ENCODE results near the gene IFRD2.

Gene IFRD2, protein sequence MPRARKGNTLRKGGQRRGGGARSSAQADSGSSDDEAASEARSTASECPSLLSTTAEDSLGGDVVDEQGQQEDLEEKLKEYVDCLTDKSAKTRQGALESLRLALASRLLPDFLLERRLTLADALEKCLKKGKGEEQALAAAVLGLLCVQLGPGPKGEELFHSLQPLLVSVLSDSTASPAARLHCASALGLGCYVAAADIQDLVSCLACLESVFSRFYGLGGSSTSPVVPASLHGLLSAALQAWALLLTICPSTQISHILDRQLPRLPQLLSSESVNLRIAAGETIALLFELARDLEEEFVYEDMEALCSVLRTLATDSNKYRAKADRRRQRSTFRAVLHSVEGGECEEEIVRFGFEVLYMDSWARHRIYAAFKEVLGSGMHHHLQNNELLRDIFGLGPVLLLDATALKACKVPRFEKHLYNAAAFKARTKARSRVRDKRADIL

GRCh38 chr3:50292159-50293078, at the start of gene IFRD2:
TSS of gene IFRD2 (minus strand) at chr3:50292429. CDS start at chr3:50292274, 155 bp downstream.
- DNase-seq (ENCODE audit: low read depth in 1 of 2, low spot score in 1 of 2) = peak; percentile 84 to 93

DNA sequence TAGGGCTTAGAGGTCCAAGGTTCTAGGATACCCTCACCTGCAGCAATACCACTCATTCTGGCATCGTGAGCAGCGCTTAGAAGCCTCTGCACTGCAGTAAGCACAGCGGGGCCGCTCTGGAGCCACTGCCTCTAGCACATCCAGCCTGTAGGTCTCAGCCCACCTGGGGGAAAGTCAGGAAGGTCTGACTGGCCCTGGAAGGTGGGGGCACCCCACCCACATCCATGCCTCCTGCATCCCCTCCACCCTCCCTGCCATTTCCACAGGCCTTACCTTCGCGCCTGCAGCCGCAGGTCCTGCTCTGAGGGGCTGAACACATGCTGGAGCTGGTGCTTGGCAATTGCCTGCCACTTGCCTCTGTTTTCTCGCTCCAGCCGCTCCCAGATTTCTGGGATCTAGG, 49.3 kb upstream of the IFRD2 start:
- DNase-seq (ENCODE audit: low read depth in 1 of 2, low spot score in 1 of 2) = no peak

DNA sequence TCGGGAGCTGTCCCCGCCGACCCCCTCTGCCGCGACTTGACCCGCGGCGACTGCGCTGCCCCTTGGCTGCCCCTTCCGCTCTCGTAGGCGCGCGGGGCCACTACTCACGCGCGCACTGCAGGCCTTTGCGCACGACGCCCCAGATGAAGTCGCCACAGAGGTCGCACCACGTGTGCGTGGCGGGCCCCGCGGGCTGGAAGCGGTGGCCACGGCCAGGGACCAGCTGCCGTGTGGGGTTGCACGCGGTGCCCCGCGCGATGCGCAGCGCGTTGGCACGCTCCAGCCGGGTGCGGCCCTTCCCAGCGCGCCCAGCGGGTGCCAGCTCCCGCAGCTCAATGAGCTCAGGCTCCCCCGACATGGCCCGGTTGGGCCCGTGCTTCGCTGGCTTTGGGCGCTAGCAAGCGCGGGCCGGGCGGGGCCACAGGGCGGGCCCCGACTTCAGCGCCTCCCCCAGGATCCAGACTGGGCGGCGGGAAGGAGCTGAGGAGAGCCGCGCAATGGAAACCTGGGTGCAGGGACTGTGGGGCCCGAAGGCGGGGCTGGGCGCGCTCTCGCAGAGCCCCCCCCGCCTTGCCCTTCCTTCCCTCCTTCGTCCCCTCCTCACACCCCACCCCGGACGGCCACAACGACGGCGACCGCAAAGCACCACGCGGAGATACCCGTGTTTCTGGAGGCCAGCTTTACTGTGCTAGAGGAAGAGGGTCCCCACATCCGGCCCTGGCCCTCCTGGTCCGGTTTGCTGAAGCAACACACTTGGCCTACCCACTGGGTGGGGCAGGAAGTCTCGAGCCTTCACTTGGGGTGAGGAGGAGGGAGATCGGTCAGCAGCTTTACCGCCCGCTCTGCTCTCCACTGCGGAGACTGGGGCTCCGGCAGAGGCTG, 48.5 kb upstream of the IFRD2 start, which contains the start of gene RASSF1:
RASSF1 (minus strand) TSS at position 389 of the 882 bp plus-strand sequence; CDS start at position 358, 31 bp downstream.
- peak in 1 of 2 donors; percentile 36 for DNase-seq (ENCODE audit: low read depth in 1 of 2, low spot score in 1 of 2)

DNA sequence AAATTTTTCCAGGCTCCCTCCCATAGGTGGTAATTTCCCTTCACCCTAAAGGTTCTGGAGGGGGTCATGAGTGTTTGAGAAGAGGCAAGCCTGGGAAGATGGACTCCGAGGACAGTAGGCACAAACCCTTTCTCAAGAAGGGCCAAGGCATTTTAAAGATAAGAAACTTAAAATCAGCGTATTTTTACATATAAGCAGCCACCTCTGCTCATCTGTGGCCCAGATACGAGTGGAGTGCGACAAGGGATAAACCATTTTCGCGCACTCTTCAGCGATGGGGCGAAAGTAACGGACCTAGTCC, 47.9 kb upstream of the IFRD2 start:
- DNase-seq (ENCODE audit: low read depth in 1 of 2, low spot score in 1 of 2) = no peak

DNA sequence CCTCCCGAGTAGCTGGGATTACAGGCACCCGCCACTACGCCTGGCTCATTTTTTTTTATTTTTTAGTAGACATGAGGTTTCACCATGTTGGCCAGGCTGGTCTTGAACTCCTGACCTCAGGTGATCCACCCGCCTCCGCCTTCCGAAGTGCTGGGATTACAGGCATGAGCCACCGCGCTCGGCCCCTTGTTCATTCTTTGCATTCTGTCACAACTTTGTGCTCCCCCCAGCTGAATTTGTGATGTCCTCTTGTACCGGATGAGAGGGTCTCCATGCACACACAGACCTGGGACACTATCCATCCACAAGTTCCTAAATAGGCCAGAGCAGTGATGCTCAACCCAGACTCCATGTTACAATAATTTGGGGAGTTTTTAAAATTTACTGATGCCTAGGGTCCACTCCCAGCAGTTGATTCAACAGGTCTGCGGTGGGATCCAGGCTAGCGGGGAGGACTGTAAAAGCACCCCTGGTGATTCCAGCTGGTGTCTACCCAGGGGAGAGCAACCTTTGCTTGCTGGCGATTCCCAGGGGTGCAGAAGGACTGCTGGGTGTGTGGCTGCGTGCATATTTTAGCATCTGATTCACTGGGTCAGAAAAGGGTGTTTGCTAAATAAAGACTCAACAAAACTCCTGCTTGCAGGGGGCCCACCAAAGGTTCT, 47.4 kb upstream of the IFRD2 start:
- no peak for DNase-seq (ENCODE audit: low read depth in 1 of 2, low spot score in 1 of 2)

GRCh38 chr3:50338965-50339364, 46.7 kb upstream of the IFRD2 start:
- DNase-seq (ENCODE audit: low read depth in 1 of 2, low spot score in 1 of 2) = no peak

GRCh38 chr3:50337175-50337861, 45.1 kb upstream of the IFRD2 start:
- DNase-seq (ENCODE audit: low read depth in 1 of 2, low spot score in 1 of 2) = peak; percentile 88 to 94

DNA sequence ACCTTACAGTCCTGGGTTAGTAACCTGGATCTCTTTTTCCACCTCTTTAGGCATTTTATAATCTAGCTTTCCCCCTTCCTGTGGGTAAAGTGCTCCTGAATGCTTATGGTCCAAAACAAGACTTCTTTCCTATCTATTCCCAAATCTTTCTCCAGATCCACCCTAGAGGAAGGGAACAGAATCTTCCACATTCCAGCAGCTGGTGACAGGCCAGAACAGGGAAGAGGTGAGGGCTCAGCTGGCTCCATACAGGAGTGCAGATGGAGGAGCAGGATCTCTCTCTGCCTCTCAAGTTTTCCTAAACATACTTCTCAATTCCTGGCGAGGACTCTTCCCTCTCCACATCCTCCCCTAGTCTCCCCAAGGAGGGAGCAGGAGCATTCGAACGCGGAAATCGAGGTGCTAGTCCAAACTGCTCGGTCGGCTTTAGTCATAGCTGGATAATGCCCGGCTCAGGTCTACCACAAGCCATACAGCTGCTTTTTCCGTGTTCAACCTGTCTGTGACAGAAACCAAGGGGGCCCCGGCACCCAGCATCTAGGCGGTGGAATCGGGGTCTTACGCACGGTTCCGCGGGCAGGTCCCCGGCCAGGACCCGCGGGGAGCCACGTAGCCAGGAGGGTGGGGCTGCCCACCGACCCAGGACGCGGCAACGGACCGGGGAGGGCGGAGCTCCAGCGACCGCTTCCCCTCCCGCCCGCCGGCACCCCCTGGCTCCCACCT, 44.4 kb upstream of the IFRD2 start:
- DNase-seq (ENCODE audit: low read depth in 1 of 2, low spot score in 1 of 2) = peak in 1 of 2 donors; percentile 40

DNA sequence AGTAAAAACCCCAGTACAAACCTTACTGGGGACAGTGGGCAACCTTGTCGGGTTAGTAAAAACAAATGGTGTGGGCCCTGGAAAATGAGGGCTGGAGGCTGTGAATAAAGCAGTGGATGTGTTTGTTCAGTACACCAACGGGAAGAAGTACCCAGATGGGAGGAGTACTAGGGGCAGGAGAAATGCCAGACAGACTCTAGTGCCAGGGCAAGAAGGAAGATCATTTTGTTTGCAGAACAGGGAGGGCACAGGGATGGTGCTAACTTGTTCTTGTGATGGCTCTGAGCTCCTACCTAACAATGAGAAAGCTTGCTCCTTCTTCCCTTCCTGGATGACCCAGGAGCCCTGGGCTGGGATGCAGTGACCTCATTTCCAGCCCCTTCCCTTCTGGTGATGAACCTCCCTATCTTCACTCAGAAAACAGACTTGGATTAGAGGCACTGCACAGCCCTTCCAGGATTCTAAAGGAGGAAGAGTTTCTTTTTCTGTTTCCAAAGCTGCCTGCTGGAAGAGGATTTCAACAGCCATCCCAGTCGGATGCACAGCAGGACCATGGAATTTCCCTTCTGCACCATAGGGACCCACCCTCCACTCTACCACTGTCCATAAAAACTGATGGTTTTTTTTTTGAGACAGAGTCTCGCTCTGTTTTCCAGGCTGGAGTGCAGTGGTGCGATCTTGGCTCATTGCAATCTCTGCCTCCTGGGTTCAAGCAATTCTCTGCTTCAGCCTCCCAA, 42.3 kb upstream of the IFRD2 start:
- no peak for DNase-seq (ENCODE audit: low read depth in 1 of 2, low spot score in 1 of 2)

DNA sequence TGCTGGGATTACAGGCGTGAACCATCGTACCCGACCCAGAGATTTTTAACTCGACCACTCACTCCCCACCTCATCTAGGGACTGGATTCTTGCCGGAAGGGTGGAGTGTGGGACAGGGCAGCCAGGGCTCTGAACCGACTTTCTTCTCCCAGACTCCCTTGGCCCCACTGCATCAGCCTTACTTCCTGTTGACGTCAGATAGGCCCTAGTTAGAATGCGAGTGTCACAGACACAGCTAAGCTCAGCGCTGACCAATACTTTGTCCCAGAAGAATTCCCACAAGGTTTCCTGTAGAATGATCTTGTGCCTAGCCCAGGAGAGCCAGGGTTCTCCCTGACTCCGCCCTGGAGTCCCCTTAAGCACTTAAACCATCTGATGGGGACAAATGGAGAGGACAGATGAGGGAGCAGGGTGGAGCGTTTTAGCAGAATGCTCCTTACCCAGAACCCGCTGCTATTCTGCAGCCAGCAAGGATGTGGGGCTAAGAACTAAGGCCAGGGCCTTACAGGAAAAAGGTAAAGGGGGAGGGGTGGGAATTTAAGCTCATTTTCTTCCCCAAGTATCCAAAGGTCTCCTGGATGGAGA, 41.6 kb upstream of the IFRD2 start:
- DNase-seq (ENCODE audit: low read depth in 1 of 2, low spot score in 1 of 2) = no peak

DNA sequence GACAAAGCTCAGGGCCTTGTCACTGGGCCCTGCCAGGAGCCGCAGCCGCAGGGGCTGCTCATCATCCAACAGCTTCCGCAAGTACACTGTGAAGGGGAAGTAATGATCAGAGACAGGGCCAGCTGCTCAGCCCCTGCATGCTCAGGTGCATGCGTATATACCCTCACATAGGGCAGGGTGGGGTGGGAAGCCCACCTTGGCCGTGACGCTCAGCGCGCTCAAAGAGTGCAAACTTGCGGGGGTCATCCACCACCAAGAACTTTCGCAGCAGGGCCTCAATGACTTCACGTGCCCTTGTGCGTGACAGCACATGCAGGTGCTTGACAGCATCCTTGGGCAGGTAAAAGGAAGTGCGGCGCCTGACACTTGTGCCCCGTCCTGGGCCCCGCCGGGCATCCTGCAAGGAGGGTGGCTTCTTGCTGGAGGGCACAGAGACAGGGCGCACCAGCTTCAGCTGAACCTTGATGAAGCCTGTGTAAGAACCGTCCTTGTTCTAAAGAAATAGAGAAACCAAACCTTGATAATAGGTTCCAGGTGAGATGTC, 39.2 kb upstream of the IFRD2 start:
- no peak for DNase-seq (ENCODE audit: low read depth in 1 of 2, low spot score in 1 of 2)

- DNase-seq (ENCODE audit: low read depth in 1 of 2, low spot score in 1 of 2) = no peak
Observed at GRCh38 chr3:50330330-50330729, 38.1 kb upstream of the IFRD2 start.

- DNase-seq (ENCODE audit: low read depth in 1 of 2, low spot score in 1 of 2) = peak; percentile 84 to 94
Observed at GRCh38 chr3:50327943-50328691, 35.9 kb upstream of the IFRD2 start, which contains the start of gene TUSC2. TSS of gene TUSC2 (minus strand) at chr3:50328223. CDS start at chr3:50328099, 124 bp downstream.

DNA sequence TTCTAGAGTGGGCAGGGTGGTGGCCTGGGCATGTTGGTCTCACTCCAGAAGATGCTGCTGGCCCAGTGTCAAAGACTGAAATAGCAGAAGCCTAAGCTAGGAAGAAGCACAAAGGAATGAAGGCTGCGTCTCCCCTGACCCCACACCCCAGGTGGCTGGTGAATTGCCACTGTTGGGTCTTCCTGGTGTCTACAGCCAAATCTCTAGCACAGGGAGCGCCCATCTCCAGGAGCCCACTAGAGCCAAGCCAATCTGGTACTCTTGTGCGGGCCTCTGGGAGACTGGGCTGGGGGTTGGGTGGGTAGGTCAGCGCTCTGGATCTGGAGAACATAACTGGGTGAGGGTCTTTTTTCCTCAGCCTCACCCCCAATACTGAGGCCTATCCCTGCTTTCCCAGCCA, 34.9 kb upstream of the IFRD2 start:
- DNase-seq (ENCODE audit: low read depth in 1 of 2, low spot score in 1 of 2) = no peak

DNA sequence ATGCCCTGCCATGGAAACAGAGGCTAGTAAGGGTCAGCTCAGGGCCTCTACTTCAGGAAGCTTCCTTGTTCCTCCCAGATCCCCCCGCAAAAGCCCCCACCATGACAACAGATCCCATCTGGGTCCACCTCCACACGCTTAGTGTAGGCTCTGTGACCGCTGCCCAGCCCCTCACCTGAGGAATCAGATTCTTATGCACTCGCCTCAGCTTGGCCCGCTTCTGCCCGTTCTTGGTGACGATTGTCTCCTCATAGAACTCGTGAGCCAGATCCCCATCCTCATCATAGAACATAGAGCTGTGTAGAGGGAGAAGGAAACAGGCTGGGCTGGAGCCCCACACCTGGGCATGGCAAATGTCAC, 33.9 kb upstream of the IFRD2 start:
- no peak for DNase-seq (ENCODE audit: low read depth in 1 of 2, low spot score in 1 of 2)

- DNase-seq (ENCODE audit: low read depth in 1 of 2, low spot score in 1 of 2) = no peak
Observed at GRCh38 chr3:50325497-50326181, 33.4 kb upstream of the IFRD2 start.

GRCh38 chr3:50325113-50325480, 32.9 kb upstream of the IFRD2 start:
- no peak for DNase-seq (ENCODE audit: low read depth in 1 of 2, low spot score in 1 of 2)

All from activated CD4-positive, alpha-beta T cell treated with anti-CD3 and anti-CD28 coated beads, Interleukin-2, amount 50 U/mL, for 24 hours (primary cell).